GM21576 (cell line): Measurements from ENCODE around the gene MBOAT2.
"Not testable (repeated sequence)": the region's sequence is repeated elsewhere in the genome, so short reads cannot be mapped to it uniquely, and the experiment has no call there.

ENCODE experiments used
- ATAC-seq: cut with Tn5 transposase; IDR thresholded peaks from one replicate; pipeline ENCODE4 v1.9.1; 2021; ENCODE audit warnings: mild to moderate bottlenecking, moderate library complexity; ENCODE audit not compliant: unreplicated experiment

MBOAT2 gene

DNA sequence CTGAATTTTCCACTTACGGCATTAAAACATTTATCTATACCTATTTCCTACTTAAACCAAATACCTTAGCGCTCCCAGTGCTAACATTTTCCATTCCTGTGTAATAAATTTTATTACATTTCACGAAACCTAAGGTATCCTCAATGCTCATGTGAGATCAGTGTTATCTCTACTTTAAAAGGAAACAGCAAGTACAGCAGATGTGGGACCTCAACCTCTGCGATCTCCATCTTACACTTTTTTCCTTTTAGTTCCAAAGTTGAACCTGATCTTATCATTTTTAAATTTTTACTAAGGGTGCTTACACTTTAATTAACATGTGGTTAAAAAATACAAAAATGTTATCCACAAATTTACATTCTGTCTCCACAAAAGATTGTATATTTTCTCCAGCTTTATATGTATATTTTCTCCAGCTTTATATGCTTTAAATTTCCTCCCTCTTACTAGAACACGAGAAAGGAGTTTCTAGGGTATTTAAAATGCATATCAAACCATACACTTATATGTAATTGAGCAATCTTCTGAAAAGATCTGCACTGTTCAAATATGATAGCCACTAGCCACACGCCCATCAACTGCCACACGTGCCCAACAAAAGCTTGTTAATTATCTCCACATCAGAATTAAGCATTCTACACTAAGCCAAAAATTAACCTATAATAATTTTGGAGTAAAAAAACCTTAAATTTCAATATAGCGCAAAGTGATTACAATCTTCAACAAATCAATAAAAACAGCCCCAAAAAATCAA is 38.1 kb downstream of the MBOAT2 start:
- ATAC-seq = no peak

DNA sequence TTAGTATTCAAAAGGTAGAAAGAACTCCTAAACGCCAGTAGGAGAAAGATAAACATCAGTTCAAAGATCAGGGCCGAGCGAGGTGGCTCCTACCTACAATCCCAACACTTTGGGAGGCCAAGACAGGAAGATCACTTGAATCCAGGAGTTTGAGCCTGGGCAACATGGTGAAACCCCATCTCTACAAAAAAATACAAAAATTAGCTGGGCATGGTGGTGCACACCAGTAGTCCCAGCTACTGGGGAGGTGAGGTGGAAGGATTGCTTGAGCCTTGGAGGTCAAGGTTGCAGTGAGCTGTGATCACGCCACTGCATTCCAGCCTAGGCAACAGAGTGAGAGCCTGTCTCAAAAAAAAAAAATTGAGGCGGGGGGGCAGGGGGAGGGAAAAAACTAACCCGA is 40.6 kb downstream of the MBOAT2 start:
- no peak for ATAC-seq

DNA sequence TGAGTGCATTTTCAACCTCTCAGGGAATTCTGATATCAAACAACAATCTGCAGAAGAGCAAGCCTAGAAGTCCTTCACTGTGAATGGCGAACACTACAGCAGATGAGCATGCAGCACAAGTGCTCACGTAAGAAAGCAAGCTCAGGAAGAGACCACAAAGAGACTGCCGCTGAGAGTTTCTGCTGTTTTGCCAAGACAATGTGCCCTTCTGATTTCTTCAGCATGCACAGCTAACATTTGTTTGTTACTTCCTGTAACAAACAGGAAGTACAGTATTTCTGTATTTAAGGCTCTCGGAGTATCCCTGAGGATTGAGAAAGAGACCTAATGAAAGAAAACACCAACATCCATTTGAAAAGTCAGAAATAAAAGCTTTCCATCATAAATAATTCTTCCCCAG is 45.9 kb downstream of the MBOAT2 start:
- ATAC-seq = no peak

DNA sequence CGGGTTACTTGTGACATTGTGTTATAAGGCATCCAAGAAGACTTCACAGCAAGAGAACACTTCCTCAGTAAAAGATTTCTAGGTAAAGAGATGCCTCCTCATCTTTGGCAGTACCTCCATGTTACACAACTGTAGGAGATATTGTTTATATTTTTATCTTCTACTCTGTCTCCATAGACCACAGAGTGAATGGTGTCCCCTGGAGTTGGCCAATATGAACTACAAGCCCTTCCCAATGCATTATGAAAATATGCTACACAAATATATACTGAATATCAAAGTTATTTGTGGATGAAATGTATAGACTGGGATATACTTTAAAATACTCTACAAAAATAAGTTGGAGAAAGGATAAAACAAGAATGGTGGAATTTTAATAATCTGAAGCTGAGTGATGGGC is 46.7 kb downstream of the MBOAT2 start:
- ATAC-seq = no peak

DNA sequence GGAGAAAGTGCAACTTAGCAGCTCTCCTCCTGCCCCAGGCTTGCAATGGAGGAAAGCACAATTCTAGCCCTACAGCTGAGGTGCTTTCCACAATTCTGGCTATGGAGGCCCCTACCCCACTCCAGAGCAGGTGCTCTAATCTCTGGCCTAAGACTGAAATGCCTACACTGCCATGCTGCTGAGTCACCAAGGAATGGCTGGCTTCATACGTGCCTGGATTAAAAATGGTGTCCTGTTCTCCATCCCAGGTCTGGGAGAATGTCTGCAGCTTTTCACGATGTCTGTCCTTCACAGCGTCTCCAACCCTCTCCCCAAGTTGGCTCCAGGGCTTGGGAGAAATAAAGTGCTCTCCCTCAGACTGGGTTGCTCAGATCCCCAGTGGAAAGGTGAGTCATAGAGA is 48.5 kb downstream of the MBOAT2 start:
- no peak for ATAC-seq

DNA sequence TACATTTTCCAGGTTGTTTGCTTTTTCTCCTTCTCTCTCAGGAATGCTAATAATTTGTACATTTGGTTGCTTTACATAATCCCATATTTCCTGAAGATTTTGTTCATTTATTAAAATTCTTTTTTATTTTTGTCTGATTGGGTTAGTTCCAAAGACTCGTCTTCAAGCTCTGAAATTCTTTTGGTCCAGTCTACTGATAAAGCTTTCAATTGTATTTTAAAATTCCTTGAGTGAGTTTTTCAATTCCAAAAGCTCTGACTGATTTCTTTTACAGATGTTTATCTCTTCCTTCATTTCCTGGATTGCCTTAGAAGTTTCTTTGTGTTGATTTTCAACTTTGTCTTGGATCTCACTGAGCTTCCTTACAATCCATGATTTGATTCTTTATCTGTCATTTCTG is 50.0 kb downstream of the MBOAT2 start:
- ATAC-seq = no peak

DNA sequence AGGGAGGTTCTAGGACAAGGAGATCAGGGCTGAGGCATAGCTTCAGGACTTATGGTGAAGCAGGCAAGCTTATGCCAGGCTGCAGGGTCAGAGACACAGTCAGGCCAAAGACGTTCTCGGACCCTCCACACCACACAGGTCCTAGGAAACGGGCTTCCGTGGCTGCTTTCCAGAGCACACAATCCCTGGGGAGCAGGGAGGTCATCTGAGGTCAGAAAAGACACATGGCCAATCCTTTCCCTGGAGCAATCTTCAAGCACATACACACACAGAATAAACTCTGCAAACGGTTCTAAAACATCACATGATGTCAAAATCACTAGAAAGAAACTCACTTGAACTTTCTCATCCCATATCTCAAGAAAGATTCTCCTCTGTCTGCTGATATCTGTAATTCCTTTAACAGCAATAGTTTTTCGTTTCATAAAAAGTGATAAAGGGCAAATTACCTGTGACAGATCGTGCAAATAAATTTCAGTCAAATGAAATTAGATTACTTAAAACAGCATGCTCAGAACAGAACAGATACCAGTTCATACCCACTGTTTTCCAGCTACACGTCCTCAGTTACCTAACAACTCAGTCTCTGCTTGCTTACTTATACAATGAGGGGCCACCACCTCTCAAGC is 63.9 kb downstream of the MBOAT2 start:
- ATAC-seq = no peak

DNA sequence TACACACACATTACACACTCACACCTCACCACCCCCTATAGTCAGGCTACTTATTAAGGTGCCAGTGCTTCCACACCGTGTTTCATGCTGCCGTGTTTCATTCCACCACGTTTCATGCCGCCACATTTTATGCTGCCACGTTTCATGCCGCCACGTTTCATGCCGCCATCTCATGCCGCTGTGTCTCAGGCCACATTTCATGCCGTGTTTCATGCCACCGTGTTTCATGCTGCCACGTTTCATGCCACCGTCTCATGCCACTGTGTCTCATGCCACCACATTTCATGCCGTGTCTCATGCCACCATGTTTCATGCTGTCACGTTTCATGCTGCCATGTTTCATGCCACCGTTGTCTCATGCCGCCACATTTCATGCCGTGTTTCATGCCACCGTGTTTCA is 65.1 kb downstream of the MBOAT2 start:
- ATAC-seq = no peak

DNA sequence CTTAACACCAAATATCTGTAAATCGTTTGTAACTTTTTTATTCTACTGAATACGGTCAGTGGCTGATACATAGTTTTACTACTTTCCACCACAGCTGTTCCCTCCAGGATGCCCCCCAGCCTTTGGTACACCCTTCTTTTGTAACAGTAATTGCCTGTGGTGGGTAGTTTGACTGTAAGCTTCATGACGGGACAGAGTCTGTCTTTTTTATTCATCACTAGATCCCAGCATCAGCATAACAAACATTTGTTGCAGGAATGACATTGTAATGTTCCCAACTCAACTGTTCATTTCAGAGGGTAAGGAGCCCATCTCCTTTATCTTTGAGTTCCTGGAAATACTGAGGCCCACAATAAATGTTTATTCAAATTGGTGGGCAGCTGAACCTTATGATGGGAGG is 67.5 kb downstream of the MBOAT2 start:
- ATAC-seq = no peak

DNA sequence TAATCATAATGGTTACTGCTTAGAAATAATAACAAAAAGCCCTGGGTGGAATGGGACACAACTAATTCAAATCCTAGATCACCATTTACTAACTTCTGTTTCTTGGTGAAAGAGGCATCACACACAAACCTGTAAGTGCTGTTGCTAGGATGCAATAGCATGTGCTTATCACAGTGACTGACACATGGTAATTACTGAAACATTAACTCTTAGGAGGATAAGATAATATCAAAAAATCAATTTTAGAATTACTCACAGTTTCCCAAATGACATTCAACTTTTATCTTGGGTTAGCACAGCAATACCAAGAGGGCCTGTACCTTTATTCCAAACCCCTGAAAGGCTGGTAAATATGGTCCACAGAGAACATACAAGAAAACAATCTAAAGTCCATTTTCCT is 69.1 kb downstream of the MBOAT2 start:
- no peak for ATAC-seq

DNA sequence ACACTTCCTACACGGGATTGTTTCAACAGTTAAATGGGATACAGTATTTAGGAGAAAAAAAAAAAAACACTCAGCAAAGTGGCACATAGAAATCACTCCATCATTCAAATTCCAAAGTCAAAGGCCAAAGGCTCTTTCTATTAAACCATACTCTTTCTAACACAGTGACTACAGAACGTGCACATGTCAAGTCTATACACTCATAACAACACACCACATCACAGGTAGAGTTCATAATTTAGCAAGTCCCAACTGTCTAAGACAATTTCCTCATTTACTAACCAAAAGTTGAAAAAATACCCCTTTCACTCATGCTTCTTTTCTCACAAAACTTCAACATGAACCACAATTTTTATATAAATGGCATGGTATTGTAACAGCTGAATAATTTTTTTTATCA is 70.8 kb downstream of the MBOAT2 start:
- ATAC-seq = no peak

DNA sequence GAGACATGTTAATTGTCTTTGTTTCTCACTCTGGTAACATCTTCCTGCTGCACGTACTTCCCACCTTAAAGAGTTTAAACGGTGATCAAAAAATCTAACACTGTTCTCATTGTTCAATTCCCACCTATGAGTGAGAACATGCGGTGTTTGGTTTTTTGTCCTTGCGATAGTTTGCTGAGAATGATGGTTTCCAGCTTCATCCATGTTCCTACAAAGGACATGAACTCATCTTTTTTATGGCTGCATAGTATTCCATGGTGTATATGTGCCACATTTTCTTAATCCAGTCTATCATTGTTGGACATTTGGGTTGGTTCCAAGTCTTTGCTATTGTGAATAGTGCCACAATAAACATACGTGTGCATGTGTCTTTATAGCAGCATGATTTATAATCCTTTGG is 73.3 kb downstream of the MBOAT2 start:
- not testable (repeated sequence) for ATAC-seq

DNA sequence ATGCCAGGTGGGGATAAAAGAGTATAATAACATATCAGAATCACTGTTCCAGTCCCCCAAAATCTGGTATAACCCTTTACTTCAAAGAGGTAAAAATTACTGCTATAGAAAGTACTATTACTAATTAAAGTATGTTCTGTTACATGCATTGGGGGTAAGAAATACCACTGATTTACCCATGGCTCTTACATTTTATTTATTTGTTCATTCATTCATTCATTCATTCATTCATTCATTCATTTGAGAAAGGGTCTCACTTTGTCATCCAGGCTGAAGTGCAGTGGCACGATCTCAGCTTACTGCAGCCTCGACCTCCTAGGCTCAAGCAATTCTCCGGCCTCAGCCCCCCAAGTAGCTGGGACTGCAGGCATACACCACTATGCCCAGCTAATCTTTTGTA is 74.4 kb downstream of the MBOAT2 start:
- no peak for ATAC-seq

DNA sequence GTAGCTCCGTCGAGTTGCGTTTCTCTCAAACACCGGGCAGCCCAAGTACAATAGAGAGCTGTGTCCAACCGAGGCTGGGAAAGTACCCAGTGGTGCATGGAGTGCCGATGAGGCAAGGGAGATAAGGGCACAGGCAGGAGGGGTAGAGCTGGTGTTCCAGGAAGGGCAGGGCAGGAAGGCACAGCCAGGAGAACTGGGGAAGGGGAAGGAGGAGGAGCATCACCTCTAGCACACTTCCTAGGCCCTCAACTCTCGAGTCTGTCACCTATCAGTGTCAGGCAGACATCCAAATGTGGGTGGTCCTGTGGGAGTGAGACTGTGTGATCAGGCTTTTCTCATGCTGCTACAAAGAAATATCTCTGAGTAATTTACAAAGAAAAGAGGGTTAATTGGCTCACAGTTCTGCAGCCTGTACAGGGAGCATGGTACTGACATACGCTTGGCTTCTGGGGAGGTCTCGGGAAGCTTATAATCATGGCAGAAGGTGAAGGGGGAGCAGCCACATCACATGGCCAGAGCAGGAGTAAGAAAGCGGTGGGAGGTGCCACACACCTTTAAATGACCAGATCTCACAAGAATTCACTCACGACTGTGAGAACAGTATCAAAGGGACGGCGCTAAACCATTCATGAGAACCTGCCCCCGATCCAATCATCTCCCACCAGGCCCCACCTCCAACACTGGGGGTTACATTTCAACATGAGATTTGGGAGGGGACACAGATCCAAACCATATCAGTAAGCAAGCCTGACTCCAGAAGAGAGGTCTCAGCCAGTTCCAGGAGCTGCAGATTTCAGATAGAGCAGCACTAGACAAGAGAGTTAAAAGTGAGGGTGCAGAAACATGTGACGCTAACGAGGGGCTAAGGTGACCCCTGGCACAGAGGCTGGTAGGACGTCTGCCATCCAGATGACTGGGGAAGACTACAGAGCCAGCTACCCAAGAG is 75.7 kb downstream of the MBOAT2 start:
- no peak for ATAC-seq

DNA sequence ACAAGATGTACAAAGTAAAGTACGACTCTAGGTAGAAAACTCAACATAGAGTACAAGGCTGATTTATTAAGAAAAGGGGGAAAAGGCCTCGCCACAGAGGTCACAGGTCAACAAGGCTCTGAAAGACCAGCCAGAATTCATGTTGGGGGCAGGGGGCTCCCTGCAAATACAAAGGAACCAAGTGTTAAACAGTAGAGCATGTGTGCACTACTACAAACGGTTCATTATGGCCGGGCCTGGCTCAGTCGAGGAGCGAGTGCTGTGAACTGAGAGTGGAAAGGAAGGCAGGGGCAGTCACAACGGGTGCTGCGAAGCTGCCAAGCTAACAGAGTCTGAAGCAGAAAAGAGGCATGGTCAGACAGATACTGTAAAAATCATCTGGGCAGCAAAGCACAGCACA is 77.1 kb downstream of the MBOAT2 start:
- ATAC-seq = no peak

DNA sequence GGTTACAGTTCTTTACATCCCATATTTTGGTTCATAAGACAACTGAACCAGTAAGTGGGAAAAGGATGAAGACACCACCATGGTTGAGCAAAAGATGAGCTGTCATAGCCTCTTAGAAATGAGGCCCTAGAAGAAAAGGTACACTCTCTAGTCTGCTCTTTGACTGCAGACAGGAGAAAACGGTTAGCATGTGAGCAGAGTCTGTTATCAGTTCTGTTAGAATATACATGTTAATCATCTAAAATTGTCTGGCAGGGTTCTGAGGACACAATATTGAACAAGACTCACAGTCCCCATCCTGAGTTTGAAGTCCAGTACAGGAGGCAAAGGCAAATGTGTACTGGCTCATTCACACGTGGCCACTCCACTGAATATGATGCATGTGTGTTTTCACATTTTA is 78.1 kb downstream of the MBOAT2 start:
- no peak for ATAC-seq

DNA sequence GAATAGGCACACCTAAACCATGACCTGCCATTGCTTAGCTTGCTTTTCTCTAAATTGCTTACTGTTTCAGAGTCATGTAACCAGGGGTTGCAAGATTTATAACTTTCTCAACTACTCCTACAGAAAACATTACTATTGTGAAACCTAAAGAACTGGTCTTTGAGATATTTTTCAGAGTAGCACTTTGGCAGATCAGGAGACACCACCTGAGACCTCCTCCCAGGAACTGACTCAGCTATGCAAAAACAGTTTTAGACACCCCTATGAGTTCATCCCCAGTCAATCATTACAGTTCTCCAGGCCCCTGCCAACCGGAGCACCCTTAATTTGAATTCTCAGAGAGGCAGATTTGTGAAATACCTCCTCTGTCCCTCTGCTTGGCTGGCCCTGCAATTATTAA is 80.3 kb downstream of the MBOAT2 start:
- no peak for ATAC-seq

DNA sequence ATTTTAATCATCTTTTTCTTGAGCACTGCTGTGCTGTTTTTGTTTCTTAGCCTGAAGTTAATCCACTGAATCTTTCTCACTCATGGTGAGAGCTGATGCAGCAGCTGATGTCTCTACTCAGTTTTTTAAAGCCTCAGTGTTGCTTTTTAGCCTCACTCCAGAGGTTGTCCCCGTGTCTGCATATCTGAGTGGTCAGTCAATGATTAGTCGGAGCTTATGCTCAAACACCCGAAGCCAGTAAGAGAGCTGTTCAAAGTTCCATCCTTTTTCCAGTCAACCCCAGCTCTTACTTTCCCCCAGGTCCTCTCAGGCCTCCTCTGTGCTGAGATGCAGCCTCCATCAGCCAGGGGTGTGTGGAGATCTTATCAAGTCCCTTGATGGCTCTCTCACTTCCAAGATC is 81.1 kb downstream of the MBOAT2 start:
- no peak for ATAC-seq

DNA sequence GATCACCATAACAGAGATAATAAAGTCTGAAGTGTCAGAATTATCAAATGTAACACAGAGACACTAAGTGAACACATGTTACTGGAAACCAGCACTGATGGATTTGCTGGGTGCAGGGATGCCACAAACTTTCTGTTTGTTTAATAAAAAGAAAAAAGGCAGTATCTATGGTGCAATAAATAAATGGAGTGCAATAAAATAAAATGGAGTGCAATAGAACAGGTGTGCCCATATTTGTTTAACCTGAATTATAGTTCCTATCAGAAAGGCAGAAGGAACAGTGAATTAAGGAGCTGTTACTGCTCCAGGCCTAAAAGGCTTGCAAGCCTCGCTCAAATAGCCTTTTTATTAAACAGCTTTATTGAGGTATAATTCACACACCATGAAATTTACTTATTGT is 85.1 kb downstream of the MBOAT2 start:
- no peak for ATAC-seq

DNA sequence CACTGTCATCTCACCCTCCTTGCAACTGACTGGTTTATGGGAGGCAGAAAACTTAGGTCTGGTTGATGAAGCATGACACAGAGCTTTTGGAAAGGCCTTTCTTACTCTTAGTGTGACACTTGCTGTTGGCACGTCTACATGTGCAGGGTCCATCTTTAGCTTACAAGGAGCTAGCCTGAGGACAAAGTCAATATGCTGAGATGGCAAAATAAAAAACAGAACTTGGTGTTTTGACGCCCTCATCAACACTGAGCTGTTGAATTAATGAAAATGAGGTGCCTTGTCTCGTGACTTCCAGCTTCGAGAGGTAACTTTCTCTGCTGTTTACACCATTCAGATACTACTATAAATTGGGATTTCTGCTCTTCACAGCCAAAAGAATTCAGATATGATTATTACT is 87.5 kb downstream of the MBOAT2 start:
- no peak for ATAC-seq

DNA sequence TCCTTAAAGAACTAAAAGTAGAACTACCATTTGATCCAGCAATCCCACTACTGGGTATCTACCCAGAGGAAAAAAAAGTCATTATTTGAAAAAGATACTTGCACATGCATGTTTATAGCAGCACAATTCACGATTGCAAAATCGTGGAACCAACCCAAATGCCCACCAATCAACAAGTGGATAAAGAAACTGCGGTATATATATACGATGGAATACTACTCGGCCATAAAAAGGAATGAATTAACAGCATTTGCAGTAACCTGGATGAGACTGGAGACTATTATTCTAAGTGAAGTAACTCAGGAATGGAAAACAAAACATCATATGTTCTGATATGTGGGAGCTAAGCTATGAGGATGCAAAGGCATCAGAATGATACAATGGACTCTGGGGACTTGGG is 89.7 kb downstream of the MBOAT2 start:
- not testable (repeated sequence) for ATAC-seq

DNA sequence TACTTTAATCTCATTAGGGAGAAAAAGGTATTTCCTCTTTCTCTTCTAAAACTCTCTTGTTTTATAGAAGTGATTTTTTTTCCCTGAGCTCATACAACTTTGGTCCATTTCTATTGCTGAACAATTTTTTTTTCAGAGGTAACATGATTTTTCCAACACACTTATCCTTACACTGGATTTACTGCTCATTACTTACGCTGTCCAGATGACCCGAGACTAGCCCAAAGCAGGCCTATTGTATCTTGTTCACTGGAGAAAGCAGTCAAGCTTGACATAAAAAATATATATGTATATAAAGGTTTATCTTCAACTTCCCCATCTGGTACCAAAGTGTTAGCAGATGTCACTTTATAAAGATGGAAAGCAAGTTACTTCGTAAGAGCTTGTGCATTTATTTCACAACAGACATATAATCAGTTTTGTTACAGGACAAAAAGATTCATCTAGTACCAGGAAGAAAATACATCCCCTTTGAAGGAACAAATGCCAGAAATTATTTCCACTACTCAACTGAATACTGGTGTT is 95.7 kb downstream of the MBOAT2 start:
- ATAC-seq = no peak
